ENCODE measurements around the gene FAM76A. TPM values are rescaled to one million over a fixed set of nuclear protein-coding genes. Genes with fewer than 3 reads are reported as not detected.

Gene FAM76A
- total and polyA plus RNA-seq, 9 of the 15 experiments (the other 6 are each of a cell fraction or from before 2014, with no cell fraction given): 9.5 to 14.6 (median 11.4) TPM

- TF ChIP-seq, protein P1, sequence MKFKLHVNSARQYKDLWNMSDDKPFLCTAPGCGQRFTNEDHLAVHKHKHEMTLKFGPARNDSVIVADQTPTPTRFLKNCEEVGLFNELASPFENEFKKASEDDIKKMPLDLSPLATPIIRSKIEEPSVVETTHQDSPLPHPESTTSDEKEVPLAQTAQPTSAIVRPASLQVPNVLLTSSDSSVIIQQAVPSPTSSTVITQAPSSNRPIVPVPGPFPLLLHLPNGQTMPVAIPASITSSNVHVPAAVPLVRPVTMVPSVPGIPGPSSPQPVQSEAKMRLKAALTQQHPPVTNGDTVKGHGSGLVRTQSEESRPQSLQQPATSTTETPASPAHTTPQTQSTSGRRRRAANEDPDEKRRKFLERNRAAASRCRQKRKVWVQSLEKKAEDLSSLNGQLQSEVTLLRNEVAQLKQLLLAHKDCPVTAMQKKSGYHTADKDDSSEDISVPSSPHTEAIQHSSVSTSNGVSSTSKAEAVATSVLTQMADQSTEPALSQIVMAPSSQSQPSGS (CRISPR knock-in tag; IDR thresholded peaks at IDR 0.05): peak; percentile 98
- TF ChIP-seq NFIC (IDR thresholded peaks at IDR 0.05) (no peak), ERF (CRISPR knock-in tag; IDR thresholded peaks at IDR 0.05) (no peak; the same call in 1 of the 2 replicates), ZNF347 (CRISPR knock-in tag; IDR thresholded peaks at IDR 0.05; ENCODE audit: low read depth) (no peak), ELF1 (tag; IDR thresholded peaks at IDR 0.05) (peak; percentile 83), MAZ (CRISPR knock-in tag; conservative IDR thresholded peaks at IDR 0.05 in 1 of 2, IDR thresholded peaks at IDR 0.05 in 1 of 2) (peak; percentile 89 to 91), HNRNPL (IDR thresholded peaks at IDR 0.05; ENCODE audit: low read depth, low read length) (no peak), ETS1 (conservative IDR thresholded peaks at IDR 0.05; ENCODE audit: control insufficient read depth, low read depth, low read length) (no peak; the same call in 1 of the 2 replicates), E2F8 (IDR thresholded peaks at IDR 0.05; ENCODE audit: low read depth, partially characterized antibody) (no peak), ZBTB11 (CRISPR knock-in tag; IDR thresholded peaks at IDR 0.05) (peak in 2 of 3 experiments; percentile 56 to 81; a peak in 3 of 6 replicates), RBM22 (IDR thresholded peaks at IDR 0.05; ENCODE audit: low read depth, low read length, poor library complexity, severe bottlenecking) (no peak)
- TF ChIP-seq, protein P2, sequence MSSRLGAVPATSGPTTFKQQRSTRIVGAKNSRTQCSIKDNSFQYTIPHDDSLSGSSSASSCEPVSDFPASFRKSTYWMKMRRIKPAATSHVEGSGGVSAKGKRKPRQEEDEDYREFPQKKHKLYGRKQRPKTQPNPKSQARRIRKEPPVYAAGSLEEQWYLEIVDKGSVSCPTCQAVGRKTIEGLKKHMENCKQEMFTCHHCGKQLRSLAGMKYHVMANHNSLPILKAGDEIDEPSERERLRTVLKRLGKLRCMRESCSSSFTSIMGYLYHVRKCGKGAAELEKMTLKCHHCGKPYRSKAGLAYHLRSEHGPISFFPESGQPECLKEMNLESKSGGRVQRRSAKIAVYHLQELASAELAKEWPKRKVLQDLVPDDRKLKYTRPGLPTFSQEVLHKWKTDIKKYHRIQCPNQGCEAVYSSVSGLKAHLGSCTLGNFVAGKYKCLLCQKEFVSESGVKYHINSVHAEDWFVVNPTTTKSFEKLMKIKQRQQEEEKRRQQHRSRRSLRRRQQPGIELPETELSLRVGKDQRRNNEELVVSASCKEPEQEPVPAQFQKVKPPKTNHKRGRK (tag; IDR thresholded peaks at IDR 0.05): no peak
Observed at GRCh38 chr1:27772932-27773825, 47.4 kb downstream of the FAM76A start, which contains the start of gene STX12 (continued).

Measured in K562 (cell line).